Left ventricle myocardium inferior (tissue), 1 donor: ENCODE results near the gene GNG7. TPM values are rescaled to one million over a fixed set of nuclear protein-coding genes. Genes with fewer than 3 reads are reported as not detected.
"Not testable (repeated sequence)": the region's sequence is repeated elsewhere in the genome, so short reads cannot be mapped to it uniquely, and the experiment has no call there.

Source experiments
- DNase-seq: peaks from one replicate; pipeline ENCODE4 v3.0.0-alpha.2; 2020
- H3K27ac ChIP-seq: fragments of 200-600 bp; replicated peaks from 2 replicates; pipeline ENCODE4 v1.8.0; 2021
- H3K27me3 ChIP-seq: fragments of 200-600 bp; 2 replicates; pipeline ENCODE4 v1.8.0; 2021; ENCODE audit warnings: low read depth
- H3K36me3 ChIP-seq: fragments of 200-600 bp; 2 replicates; pipeline ENCODE4 v1.8.0; 2021
- H3K4me1 ChIP-seq: fragments of 200-600 bp; 2 replicates; pipeline ENCODE4 v1.8.0; 2021
- H3K4me3 ChIP-seq: fragments of 200-600 bp; 2 replicates; pipeline ENCODE4 v1.8.0; 2021; ENCODE audit warnings: mild to moderate bottlenecking, moderate library complexity
- H3K9me3 ChIP-seq: fragments of 200-600 bp; replicated peaks from 2 replicates; pipeline ENCODE4 v1.8.0; 2021
- intact Hi-C: fragments of 100-400 bp; cut with micrococcal nuclease; formaldehyde crosslinking; loops from one replicate; pipeline ENCODE4 v1.11.0; 2022
- total RNA-seq: library from RNA; stranded (reverse); fragmentation: NEBNext Ultra II Directional; extraction: Animal tissue kit (Norgen Biotek cat#: 25700); gene quantifications from one replicate; pipeline ENCODE4 v1.2.1, GENCODE V29; 2021
- TF ChIP-seq, protein P1 (sequence below): fragments of 200-600 bp; IDR thresholded peaks from 2 replicates; pipeline ENCODE4 v1.8.0; 2021; ENCODE audit warnings: antibody characterized with exemption, mild to moderate bottlenecking, borderline replicate concordance
- donor health status: DM: no; HTN: yes; CAD: no; lungs with severe emphysema.

The GNG7 gene
- total RNA-seq, 1 donor from 2014 or later, result 46.6 TPM

GRCh38 chr19:2567996-2568395, 134.5 kb downstream of the GNG7 start:
- no peak overlapping the region for H3K4me3 ChIP-seq
- intact Hi-C loops, result no loop called here
- H3K27ac ChIP-seq, result peak overlapping the region; percentile 86
- H3K36me3 ChIP-seq, result no peaks in the 10 kb centered on the region
- TF ChIP-seq, protein P1, sequence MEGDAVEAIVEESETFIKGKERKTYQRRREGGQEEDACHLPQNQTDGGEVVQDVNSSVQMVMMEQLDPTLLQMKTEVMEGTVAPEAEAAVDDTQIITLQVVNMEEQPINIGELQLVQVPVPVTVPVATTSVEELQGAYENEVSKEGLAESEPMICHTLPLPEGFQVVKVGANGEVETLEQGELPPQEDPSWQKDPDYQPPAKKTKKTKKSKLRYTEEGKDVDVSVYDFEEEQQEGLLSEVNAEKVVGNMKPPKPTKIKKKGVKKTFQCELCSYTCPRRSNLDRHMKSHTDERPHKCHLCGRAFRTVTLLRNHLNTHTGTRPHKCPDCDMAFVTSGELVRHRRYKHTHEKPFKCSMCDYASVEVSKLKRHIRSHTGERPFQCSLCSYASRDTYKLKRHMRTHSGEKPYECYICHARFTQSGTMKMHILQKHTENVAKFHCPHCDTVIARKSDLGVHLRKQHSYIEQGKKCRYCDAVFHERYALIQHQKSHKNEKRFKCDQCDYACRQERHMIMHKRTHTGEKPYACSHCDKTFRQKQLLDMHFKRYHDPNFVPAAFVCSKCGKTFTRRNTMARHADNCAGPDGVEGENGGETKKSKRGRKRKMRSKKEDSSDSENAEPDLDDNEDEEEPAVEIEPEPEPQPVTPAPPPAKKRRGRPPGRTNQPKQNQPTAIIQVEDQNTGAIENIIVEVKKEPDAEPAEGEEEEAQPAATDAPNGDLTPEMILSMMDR, result no peak
- DNase-seq, result no peak
- H3K4me1 ChIP-seq, result peaks cover 25% of the 10 kb centered on the region
- H3K9me3 ChIP-seq, result no peaks in the 10 kb centered on the region
- H3K27me3 ChIP-seq, result no peaks in the 10 kb centered on the region

DNA sequence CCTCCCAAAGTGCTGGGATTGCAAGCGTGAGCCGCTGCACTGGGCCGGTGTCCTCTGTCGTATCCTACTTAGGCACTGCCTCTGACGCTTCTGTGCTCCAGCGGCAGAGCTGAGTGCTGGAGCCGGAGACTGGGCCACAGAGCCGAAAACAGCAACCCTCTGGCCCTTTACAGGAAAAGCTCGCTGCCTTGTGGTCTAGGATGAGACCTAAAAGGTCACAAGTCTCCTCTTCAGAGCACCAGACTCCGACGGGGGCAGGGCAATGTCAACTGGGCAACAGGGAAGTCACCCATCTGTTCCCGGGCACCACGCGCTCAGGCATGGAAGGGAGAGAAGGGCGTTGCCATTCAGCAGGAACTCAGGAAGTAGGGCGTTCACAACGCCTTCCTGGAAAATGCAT, 134.9 kb downstream of the GNG7 start:
- peaks cover 25% of the 10 kb centered on the region for H3K4me1 ChIP-seq
- H3K4me3 ChIP-seq, result no peak overlapping the region
- no peaks in the 10 kb centered on the region for H3K27me3 ChIP-seq
- H3K9me3 ChIP-seq, result no peaks in the 10 kb centered on the region
- peak overlapping the region; percentile 86 for H3K27ac ChIP-seq
- H3K36me3 ChIP-seq, result no peaks in the 10 kb centered on the region
- intact Hi-C loops, result no loop called here
- DNase-seq, result peak; percentile 77
- TF ChIP-seq, protein P1, result no peak

DNA sequence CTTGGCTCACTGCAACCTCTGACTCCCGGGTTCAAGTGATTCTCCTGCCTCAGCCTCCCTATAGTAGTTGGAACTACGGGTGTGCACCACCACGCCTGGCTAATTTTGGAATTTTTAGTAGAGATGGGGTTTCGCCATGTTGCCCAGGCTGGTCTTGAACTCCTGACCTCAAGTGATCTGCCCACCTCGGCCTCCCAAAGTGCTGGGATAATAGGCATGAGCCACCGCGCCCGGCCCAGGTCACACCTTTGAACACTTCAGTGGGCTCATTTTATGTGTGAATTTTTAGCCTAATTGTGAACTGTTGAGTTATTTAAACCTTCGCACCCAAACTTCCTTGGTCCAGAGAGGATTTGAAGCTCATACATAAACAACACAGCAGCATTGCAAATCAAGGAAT, 138.9 kb downstream of the GNG7 start:
- H3K4me3 ChIP-seq, H3K9me3 ChIP-seq, DNase-seq, H3K27ac ChIP-seq, H3K27me3 ChIP-seq, intact Hi-C loops, H3K36me3 ChIP-seq: not testable (repeated sequence)
- peaks cover 25% of the 10 kb centered on the region for H3K4me1 ChIP-seq

DNA sequence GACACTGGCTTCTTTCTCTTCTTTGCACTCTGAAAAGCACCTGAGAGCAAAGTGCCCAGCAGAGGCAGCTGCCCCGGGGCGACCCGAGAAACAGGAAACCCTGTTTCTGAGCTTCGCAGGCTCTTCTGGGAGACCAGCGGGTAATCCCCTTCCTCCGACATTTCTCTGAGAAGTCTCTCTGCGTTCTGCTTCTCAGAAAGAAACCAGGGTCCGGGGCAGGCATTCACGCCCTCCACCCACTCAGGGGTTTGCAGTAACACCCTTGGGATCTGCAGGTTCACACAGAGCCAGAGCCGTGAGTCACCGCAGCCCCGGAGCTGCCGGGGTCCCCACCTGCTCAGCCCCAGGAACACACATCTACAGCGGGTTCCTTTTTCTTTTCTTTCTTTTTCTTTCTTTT, 140.6 kb downstream of the GNG7 start:
- H3K27ac ChIP-seq, result no peak overlapping the region
- TF ChIP-seq, protein P1, result no peak
- no peak overlapping the region for H3K4me3 ChIP-seq

GRCh38 chr19:2561221-2561620, 141.3 kb downstream of the GNG7 start:
- H3K9me3 ChIP-seq, result no peaks in the 10 kb centered on the region
- H3K4me1 ChIP-seq, result peaks cover 8% of the 10 kb centered on the region
- no peak overlapping the region for H3K4me3 ChIP-seq
- TF ChIP-seq, protein P1, result no peak
- H3K27me3 ChIP-seq, result no peaks in the 10 kb centered on the region
- H3K27ac ChIP-seq, result no peak overlapping the region
- intact Hi-C loops, result no loop called here
- DNase-seq, result peak; percentile 2
- no peaks in the 10 kb centered on the region for H3K36me3 ChIP-seq

More for the DNA sequence above, 140.6 kb downstream of the GNG7 start:
- intact Hi-C loops, result no loop called here
- Histone ChIP-seq H3K4me1 (peaks cover 11% of the 10 kb centered on the region), H3K9me3 (no peaks in the 10 kb centered on the region), H3K36me3 (no peaks in the 10 kb centered on the region), H3K27me3 (no peaks in the 10 kb centered on the region)
- DNase-seq, result peak; percentile 8

GRCh38 chr19:2560369-2560768, 142.1 kb downstream of the GNG7 start:
- H3K27me3 ChIP-seq, result no peaks in the 10 kb centered on the region
- peak; percentile 11 for DNase-seq
- intact Hi-C loops, result no loop called here
- H3K4me3 ChIP-seq, result no peak overlapping the region
- peaks cover 8% of the 10 kb centered on the region for H3K4me1 ChIP-seq
- no peaks in the 10 kb centered on the region for H3K36me3 ChIP-seq
- no peaks in the 10 kb centered on the region for H3K9me3 ChIP-seq
- TF ChIP-seq, protein P1, result no peak
- no peak overlapping the region for H3K27ac ChIP-seq
